HAP-1 (cell line): Measurements from ENCODE around the gene ZNF565.
"Not testable (repeated sequence)": the region's sequence is repeated elsewhere in the genome, so short reads cannot be mapped to it uniquely, and the experiment has no call there.

ENCODE experiments used
- DNase-seq, 2 experiments: peaks; one replicate each; pipeline ENCODE4 v3.0.0-alpha.2; 2016 to 2020; ENCODE audit warnings: low spot score in 2 of 2
- H3K27me3 ChIP-seq: fragments of 250-450 bp; sonication (Bioruptor Pico); 2 replicates; pipeline ENCODE4 v1.5.1; 2020; ENCODE audit warnings: low read depth, mild to moderate bottlenecking, moderate library complexity
- H3K36me3 ChIP-seq: fragments of 250-450 bp; sonication (Bioruptor Pico); replicated peaks from 2 replicates; pipeline ENCODE4 v1.5.1; 2020; ENCODE audit warnings: mild to moderate bottlenecking
- H3K4me1 ChIP-seq: fragments of 250-450 bp; sonication (Bioruptor Pico); 2 replicates; pipeline ENCODE4 v1.5.1; 2020; ENCODE audit warnings: mild to moderate bottlenecking
- H3K4me3 ChIP-seq: fragments of 250-450 bp; sonication (Bioruptor Pico); 2 replicates; pipeline ENCODE4 v1.5.1; 2020; ENCODE audit warnings: mild to moderate bottlenecking, moderate library complexity
- H3K9me3 ChIP-seq: fragments of 250-450 bp; sonication (Bioruptor Pico); 2 replicates; pipeline ENCODE4 v1.5.1; 2020; ENCODE audit warnings: mild to moderate bottlenecking, moderate library complexity
- in situ Hi-C: fragments of 300-500 bp; cut with MboI; formaldehyde crosslinking; loops from 3 replicates; pipeline ENCODE4 v1.14.3; 2020; ENCODE audit warnings: low sequenced_read_pairs, inconsistent platforms, mixed read lengths

ZNF565 gene

GRCh38 chr19:36196249-36196648 lies 18.2 kb downstream of the ZNF565 start:
- no peaks in the 10 kb centered on the region for H3K9me3 ChIP-seq
- no peaks in the 10 kb centered on the region for H3K36me3 ChIP-seq
- H3K27me3 ChIP-seq, result no peaks in the 10 kb centered on the region
- no peak overlapping the region for H3K4me3 ChIP-seq
- H3K4me1 ChIP-seq, result peaks cover 3% of the 10 kb centered on the region
- in situ Hi-C loops, result no loop called here
- no peak for DNase-seq

DNA sequence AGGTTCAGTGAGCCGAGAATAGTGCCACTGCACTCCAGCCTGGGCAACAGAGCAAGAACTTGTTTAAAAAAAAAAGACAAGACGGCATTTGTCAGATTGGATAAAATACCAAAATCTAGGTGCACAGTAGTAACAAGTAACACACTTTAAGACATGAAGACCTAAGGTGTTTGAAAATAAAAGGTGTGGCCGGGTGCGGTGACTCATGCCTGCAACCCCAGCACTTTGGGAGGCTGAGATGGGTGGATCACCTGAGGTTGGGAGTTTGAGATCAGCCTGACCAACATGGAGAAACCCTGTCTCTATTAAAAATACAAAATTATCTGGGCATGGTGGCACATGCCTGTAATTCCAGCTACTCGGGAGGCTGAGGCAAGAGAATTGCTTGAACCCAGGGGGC lies 27.7 kb downstream of the ZNF565 start:
- H3K36me3 ChIP-seq, H3K4me3 ChIP-seq, H3K9me3 ChIP-seq, DNase-seq, in situ Hi-C loops, H3K4me1 ChIP-seq, H3K27me3 ChIP-seq: not testable (repeated sequence)

DNA sequence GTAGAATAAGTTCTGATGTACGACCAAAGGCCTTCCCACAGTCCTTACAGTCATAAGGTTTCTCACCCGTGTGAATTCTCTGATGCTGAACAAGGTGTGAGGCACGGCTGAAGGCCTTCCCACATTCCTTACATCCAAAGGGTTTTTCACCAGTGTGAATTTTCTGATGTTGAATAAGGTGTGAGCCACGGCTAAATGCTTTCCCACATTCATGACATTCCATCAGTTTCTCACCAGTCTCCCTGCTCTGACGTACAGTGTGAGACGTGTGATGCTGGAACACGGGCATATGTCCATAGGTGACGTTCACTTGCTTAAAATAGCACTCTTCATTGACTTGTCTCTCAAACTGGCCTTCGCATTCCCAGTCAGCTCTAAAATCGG lies 31.2 kb downstream of the ZNF565 start:
- H3K4me1 ChIP-seq, result peaks cover 6% of the 10 kb centered on the region; the same call in 1 of the 2 replicates
- DNase-seq, result no peak
- in situ Hi-C loops, result no loop called here

GRCh38 chr19:36182612-36183244 lies 31.7 kb downstream of the ZNF565 start:
- in situ Hi-C loops, result no loop called here
- no peak for DNase-seq
- Histone ChIP-seq H3K36me3 (peaks cover 4% of the 10 kb centered on the region; the same call in 1 of the 2 replicates), H3K4me1 (peaks cover 6% of the 10 kb centered on the region; the same call in 1 of the 2 replicates), H3K4me3 (no peak overlapping the region), H3K9me3 (no peaks in the 10 kb centered on the region; the same call in 1 of the 2 replicates), H3K27me3 (no peaks in the 10 kb centered on the region)

More for the DNA sequence above, 31.2 kb downstream of the ZNF565 start:
- Histone ChIP-seq H3K27me3 (no peaks in the 10 kb centered on the region), H3K36me3 (peaks cover 4% of the 10 kb centered on the region; the same call in 1 of the 2 replicates), H3K9me3 (no peaks in the 10 kb centered on the region; the same call in 1 of the 2 replicates), H3K4me3 (no peak overlapping the region)

DNA sequence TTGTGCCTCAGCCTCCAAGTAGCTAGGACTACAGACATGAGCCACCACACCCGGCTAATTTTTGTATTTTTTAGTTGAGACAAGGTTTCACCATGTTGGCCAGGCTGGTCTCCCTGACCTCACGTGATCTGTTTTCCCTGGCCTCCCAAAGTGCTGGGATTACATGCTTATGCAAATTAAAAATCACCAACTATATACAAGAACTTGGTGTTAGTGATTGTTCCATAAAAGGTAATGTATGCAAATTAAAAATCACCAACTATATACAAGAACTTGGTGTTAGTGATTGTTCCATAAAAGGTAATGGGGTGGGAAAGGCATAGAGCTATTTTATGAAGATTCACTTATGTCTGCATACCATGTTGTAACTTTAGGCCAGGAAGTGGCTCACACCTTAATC lies 35.4 kb downstream of the ZNF565 start:
- H3K36me3 ChIP-seq, H3K4me3 ChIP-seq, DNase-seq, H3K9me3 ChIP-seq, in situ Hi-C loops, H3K27me3 ChIP-seq, H3K4me1 ChIP-seq: not testable (repeated sequence)

- H3K36me3 ChIP-seq, H3K27me3 ChIP-seq, H3K4me3 ChIP-seq, DNase-seq, H3K9me3 ChIP-seq: not testable (repeated sequence)
- H3K4me1 ChIP-seq, result peaks cover 11% of the 10 kb centered on the region
- in situ Hi-C loops, result loop anchor here (5.0 kb wide), 1 partner anchor 47 kb away; no protein-coding TSS in a partner anchor
Observed at GRCh38 chr19:36173846-36174245, 40.6 kb downstream of the ZNF565 start.

DNA sequence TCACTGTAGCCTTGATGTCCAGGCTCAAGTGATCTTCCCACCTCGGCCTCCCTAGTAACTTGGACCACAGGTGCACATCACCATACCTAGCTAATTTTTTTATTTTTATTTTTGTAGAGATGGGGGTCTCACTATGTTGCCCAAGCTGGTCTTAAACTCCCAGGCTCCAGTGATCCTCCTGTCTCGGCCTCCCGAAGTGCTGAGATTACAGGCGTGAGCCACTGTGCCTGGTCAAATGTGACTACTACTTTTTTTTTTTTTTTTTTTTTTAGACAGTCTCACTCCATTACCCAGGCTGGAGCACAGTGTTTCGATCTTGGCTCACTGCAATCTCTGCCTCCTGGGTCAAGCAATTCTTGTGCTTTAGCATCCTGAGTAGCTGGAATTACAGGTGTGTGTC lies 41.6 kb downstream of the ZNF565 start:
- no peak overlapping the region for H3K4me3 ChIP-seq
- H3K27me3 ChIP-seq, result no peaks in the 10 kb centered on the region
- in situ Hi-C loops, result loop anchor here (5.0 kb wide), 1 partner anchor 46 kb away; no protein-coding TSS in a partner anchor

GRCh38 chr19:36169084-36169760 lies 45.2 kb downstream of the ZNF565 start:
- Histone ChIP-seq H3K9me3 (no peaks in the 10 kb centered on the region), H3K4me3 (no peak overlapping the region), H3K36me3 (no peaks in the 10 kb centered on the region), H3K27me3 (no peaks in the 10 kb centered on the region), H3K4me1 (peaks cover 9% of the 10 kb centered on the region)
- peak; percentile 73 to 80 for DNase-seq
- in situ Hi-C loops, result no loop called here

More for the DNA sequence above, 41.6 kb downstream of the ZNF565 start:
- H3K4me1 ChIP-seq, result peaks cover 9% of the 10 kb centered on the region
- 0 out of 2 replicates have a peak, but pooled peaks cover 4% of the 10 kb centered on the region for H3K9me3 ChIP-seq
- H3K36me3 ChIP-seq, result no peaks in the 10 kb centered on the region
- no peak for DNase-seq

GRCh38 chr19:36163813-36164212 lies 50.7 kb downstream of the ZNF565 start:
- H3K27me3 ChIP-seq, result no peaks in the 10 kb centered on the region

DNA sequence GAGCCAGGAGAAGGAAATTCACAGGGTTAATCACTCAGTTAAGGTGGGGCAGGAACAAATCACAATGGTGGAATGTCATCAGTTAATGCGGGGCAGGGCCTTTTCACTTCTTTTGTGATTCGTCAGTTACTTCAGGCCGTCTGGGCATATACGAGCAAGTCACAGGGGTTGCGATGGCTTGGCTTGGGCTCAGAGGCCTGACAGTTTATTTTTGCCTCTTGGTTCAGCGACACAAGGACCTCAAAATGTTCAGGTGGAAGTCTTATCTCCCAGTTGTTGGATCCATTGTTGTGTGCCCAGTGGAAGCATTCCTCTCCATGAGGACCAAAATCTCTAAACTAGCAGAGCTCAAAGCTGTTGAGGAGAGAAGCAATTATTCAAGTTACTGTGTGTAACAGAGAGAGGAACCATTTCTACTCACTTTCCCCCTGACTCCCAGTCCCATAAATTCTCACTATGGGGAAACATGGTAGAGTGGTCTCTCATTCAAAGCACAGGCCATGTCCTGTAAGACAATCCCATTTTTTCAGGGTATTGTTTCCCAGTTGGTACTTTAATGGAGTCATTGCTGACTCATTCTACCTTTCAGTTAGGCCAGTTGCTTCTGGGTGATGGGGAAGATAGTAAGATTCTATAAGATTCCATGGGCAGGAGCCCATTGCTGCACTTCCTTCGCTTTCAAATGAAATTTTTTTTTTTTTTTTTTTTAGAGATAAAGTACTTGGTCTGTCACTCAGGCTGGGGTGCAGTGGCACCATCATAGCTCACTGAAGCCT lies 53.5 kb downstream of the ZNF565 start:
- Histone ChIP-seq H3K36me3 (no peaks in the 10 kb centered on the region), H3K27me3 (no peaks in the 10 kb centered on the region), H3K4me3 (no peak overlapping the region), H3K9me3 (no peaks in the 10 kb centered on the region), H3K4me1 (no peaks in the 10 kb centered on the region)
- no peak for DNase-seq
- in situ Hi-C loops, result no loop called here

More at GRCh38 chr19:36163813-36164212, 50.7 kb downstream of the ZNF565 start:
- in situ Hi-C loops, result no loop called here
- no peaks in the 10 kb centered on the region for H3K36me3 ChIP-seq
- no peak for DNase-seq
- H3K9me3 ChIP-seq, result no peaks in the 10 kb centered on the region
- H3K4me1 ChIP-seq, result peaks cover under 1% of the 10 kb centered on the region; the same call in 1 of the 2 replicates
- no peak overlapping the region for H3K4me3 ChIP-seq

DNA sequence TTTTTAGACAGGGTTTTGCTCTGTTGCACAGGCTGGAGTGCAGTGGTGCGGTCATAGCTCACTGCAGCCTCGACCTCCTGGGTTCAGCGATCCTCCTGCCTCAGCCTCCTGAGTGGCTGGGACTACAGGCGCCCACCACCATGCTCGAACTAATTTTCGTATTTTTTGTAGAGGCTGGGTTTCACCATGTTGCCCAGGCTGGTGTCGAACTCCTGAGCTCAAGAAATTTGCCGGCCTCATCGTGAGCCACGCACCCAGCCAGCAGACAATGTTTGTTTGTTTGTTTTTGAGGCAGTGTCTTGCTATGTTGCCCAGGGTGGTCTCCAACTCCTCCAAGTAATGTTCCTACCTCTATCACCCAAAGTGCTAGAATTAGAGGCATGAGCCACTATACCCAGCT lies 61.3 kb downstream of the ZNF565 start:
- H3K4me1 ChIP-seq, result no peaks in the 10 kb centered on the region
- DNase-seq, result no peak
- H3K36me3 ChIP-seq, result peaks cover 16% of the 10 kb centered on the region
- no peaks in the 10 kb centered on the region for H3K9me3 ChIP-seq
- in situ Hi-C loops, result no loop called here
- no peak overlapping the region for H3K4me3 ChIP-seq
- no peaks in the 10 kb centered on the region for H3K27me3 ChIP-seq

GRCh38 chr19:36152352-36153091 lies 61.9 kb downstream of the ZNF565 start, which contains the start of gene COX7A1:
Gene COX7A1 (minus strand): TSS chr19:36152447. CDS start chr19:36152407, 40 bp downstream.
- Histone ChIP-seq H3K4me3 (no peak within 1 kb of the TSS), H3K27me3 (no peaks in the 10 kb centered on the region), H3K4me1 (no peaks in the 10 kb centered on the region), H3K9me3 (no peaks in the 10 kb centered on the region), H3K36me3 (peaks cover 16% of the 10 kb centered on the region)
- DNase-seq, result no peak
- in situ Hi-C loops, result no loop called here

- peaks cover 21% of the 10 kb centered on the region for H3K36me3 ChIP-seq
- no peak overlapping the region for H3K4me3 ChIP-seq
- no peaks in the 10 kb centered on the region for H3K4me1 ChIP-seq
- in situ Hi-C loops, result no loop called here
- DNase-seq, result no peak
- H3K9me3 ChIP-seq, result no peaks in the 10 kb centered on the region
- H3K27me3 ChIP-seq, result no peaks in the 10 kb centered on the region
Observed at GRCh38 chr19:36152019-36152351, 62.5 kb downstream of the ZNF565 start.
